Liver (tissue), 3 donors: ENCODE results near the gene CA11.

ENCODE experiments used
- CTCF ChIP-seq: fragments of 150-350 bp; IDR thresholded peaks from 2 replicates; pipeline ENCODE4 v1.5.1; 2017; ENCODE audit warnings: improper control_type of control experiment, low read depth, low read length; ENCODE audit not compliant: missing input control
- GABPA ChIP-seq, 2 donors: IDR thresholded peaks in 1 of 2; conservative IDR thresholded peaks in 1 of 2; 2 replicates each; pipeline ENCODE4 v1.6.1; 2016; ENCODE audit warnings: antibody characterized with exemption in 2 of 2, mild to moderate bottlenecking in 1 of 2, moderate library complexity in 1 of 2
- JUND ChIP-seq, 2 donors: IDR thresholded peaks; 2 replicates each; pipeline ENCODE4 v1.6.1; 2016; ENCODE audit warnings: antibody characterized with exemption in 2 of 2
- MAX ChIP-seq: IDR thresholded peaks from 2 replicates; pipeline ENCODE4 v1.6.1; 2016; ENCODE audit warnings: antibody characterized with exemption
- SP1 ChIP-seq: IDR thresholded peaks from 2 replicates; pipeline ENCODE4 v1.6.1; 2018; ENCODE audit warnings: antibody characterized with exemption, mild to moderate bottlenecking
- YY1 ChIP-seq: IDR thresholded peaks from 2 replicates; pipeline ENCODE4 v1.6.1; 2016; ENCODE audit warnings: antibody characterized with exemption, mild to moderate bottlenecking
- ZBTB33 ChIP-seq: IDR thresholded peaks from 2 replicates; pipeline ENCODE4 v1.6.1; 2016; ENCODE audit warnings: antibody characterized with exemption
- donor health status: healthy.
- donor health status: healthy.

GRCh38 chr19:48614436-48615230 is 31.4 kb downstream of the CA11 start, which contains the start of gene FAM83E:
- no peak for TF ChIP-seq ZBTB33
- no peak for TF ChIP-seq CTCF
- no peak for TF ChIP-seq YY1
- TF ChIP-seq MAX = no peak
- no peak for TF ChIP-seq GABPA (IDR thresholded peaks at IDR 0.05 in 1 of 2, conservative IDR thresholded peaks at IDR 0.05 in 1 of 2)
- TF ChIP-seq JUND (IDR thresholded peaks at IDR 0.05) = no peak
- no peak for TF ChIP-seq SP1
